ENCODE measurements around the gene CRYL1.

DNA sequence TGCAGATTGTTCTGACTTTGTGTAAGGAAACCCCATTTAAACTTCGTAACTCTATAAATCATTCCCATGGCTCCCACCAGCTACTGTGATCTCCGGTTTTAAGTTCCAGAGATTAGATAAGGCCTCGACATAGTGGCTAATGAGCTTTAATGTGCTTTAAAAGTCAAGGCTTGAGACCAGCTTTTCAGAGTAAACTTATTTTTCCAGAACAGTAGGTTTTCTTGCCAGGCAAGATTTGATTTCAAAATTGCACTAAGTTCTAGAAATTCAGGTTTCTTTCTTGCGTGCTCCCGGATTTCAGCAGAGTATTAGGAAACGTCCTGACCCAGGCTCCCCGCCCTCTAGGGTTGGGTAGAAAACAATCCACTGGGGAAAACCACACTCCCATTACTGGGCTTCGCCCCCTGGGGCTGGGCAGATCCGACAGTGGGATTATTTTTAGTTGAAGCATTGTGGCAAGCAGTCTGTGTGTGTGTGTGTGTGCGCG is 43.3 kb downstream of the CRYL1 start:
- TF ChIP-seq ELF1 (IDR thresholded peaks at IDR 0.05) (no peak), NRF1 (IDR thresholded peaks at IDR 0.05; ENCODE audit: low read depth, low read length) (no peak), EP300 (IDR thresholded peaks at IDR 0.05; ENCODE audit: borderline replicate concordance in 1 of 2, low read depth in 1 of 2, low read length in 1 of 2) (no peak), TEAD4 (IDR thresholded peaks at IDR 0.05; ENCODE audit: borderline replicate concordance, insufficient read depth) (no peak), POLR2AphosphoS5 (IDR thresholded peaks at IDR 0.05; ENCODE audit: low read depth, low read length) (no peak), MXI1 (IDR thresholded peaks at IDR 0.05; ENCODE audit: low read depth, low read length) (no peak), JUND (IDR thresholded peaks at IDR 0.05) (no peak)
- TF ChIP-seq, protein P1, sequence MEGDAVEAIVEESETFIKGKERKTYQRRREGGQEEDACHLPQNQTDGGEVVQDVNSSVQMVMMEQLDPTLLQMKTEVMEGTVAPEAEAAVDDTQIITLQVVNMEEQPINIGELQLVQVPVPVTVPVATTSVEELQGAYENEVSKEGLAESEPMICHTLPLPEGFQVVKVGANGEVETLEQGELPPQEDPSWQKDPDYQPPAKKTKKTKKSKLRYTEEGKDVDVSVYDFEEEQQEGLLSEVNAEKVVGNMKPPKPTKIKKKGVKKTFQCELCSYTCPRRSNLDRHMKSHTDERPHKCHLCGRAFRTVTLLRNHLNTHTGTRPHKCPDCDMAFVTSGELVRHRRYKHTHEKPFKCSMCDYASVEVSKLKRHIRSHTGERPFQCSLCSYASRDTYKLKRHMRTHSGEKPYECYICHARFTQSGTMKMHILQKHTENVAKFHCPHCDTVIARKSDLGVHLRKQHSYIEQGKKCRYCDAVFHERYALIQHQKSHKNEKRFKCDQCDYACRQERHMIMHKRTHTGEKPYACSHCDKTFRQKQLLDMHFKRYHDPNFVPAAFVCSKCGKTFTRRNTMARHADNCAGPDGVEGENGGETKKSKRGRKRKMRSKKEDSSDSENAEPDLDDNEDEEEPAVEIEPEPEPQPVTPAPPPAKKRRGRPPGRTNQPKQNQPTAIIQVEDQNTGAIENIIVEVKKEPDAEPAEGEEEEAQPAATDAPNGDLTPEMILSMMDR (IDR thresholded peaks at IDR 0.05): no peak
- TF ChIP-seq, protein P2, sequence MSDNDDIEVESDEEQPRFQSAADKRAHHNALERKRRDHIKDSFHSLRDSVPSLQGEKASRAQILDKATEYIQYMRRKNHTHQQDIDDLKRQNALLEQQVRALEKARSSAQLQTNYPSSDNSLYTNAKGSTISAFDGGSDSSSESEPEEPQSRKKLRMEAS (IDR thresholded peaks at IDR 0.05; ENCODE audit: low read depth): no peak

Measured in SK-N-SH (cell line).